Thyroid gland (tissue), 4 donors: ENCODE results near the gene PTK7. TPM values are rescaled to one million over a fixed set of nuclear protein-coding genes. Genes with fewer than 3 reads are reported as not detected.

Experiments
- DNase-seq, 2 donors: peaks; one replicate each; pipeline ENCODE4 v3.0.0-alpha.2; 2019
- H3K27ac ChIP-seq, 3 donors: fragments of 200-600 bp; sonication (generic); 1 replicate in 2 of 3; 2 replicates in 1 of 3; pipeline ENCODE4 v1.5.1; 2016 to 2019; ENCODE audit warnings: mild to moderate bottlenecking in 1 of 3, moderate library complexity in 1 of 3
- H3K27me3 ChIP-seq: fragments of 200-600 bp; sonication (generic); one replicate; pipeline ENCODE4 v1.5.1; 2019
- H3K36me3 ChIP-seq, 2 donors: fragments of 200-600 bp; sonication (generic); one replicate each; pipeline ENCODE4 v1.5.1; 2016 to 2019
- H3K4me1 ChIP-seq, 2 donors: fragments of 200-600 bp; sonication (generic); one replicate each; pipeline ENCODE4 v1.5.1; 2017 to 2019
- H3K4me3 ChIP-seq, 3 donors: fragments of 200-600 bp; sonication (generic); replicated peaks in 1 of 3; 1 replicate in 2 of 3; 2 replicates in 1 of 3; pipeline ENCODE4 v1.5.1; 2016; ENCODE audit warnings: mild to moderate bottlenecking in 1 of 3
- H3K9me3 ChIP-seq: fragments of 200-600 bp; sonication (generic); one replicate; pipeline ENCODE4 v1.5.1; 2017
- POLR2A ChIP-seq, 2 donors: fragments of 450-650 bp; IDR thresholded peaks; one replicate each; pipeline ENCODE4 v1.6.1; 2017; ENCODE audit warnings: antibody characterized with exemption in 2 of 2, mild to moderate bottlenecking in 2 of 2, moderate library complexity in 1 of 2
- WGBS, 2 donors: methylation state at CpG; one replicate each; pipeline ENCODE4 v1.1.5; 2017; 5-methylcytosine and 5-hydroxymethylcytosine counted together
- intact Hi-C: fragments of 100-400 bp; cut with DNase I; formaldehyde crosslinking; loops from one replicate; pipeline ENCODE4 v1.15.1; 2023
- total RNA-seq, 4 donors: library from RNA; depleted of rRNA; stranded (reverse); fragments of >200 nt; gene quantifications; one replicate each; pipeline ENCODE4 v1.2.3, GENCODE V29; 2016
- TF ChIP-seq, protein P1 (sequence below), 6 experiments: fragments of 200-600 bp in 3 of 6; fragments of 450-650 bp in 3 of 6; sonication (generic) in 3 of 6; IDR thresholded peaks; one replicate each; pipeline ENCODE4 v1.5.1; 2016 to 2019; ENCODE audit warnings: antibody characterized with exemption in 6 of 6, mild to moderate bottlenecking in 2 of 6, inconsistent platforms in 1 of 6, moderate library complexity in 1 of 6

PTK7 gene
- total RNA-seq, 4 donors from 2014 or later: 43.8 to 58.9 (median 55.0) TPM

DNA sequence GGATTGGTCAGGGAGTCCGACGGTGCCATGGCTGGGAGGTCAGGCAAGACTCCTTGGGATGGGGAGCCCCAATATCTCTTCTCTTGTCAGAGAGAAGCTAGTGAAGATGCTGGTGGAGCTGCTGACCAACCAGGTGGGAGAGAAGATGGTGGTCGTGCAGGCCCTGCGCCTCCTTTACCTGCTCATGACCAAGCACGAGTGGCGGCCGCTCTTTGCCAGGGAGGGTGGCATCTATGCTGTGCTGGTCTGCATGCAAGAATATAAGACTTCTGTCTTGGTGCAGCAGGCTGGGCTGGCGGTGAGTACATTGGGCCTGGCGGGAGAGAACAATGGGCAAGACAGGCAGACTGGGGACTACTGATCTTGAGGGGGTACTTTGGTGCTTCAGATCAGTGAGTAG is 116.8 kb downstream of the PTK7 start:
- Histone ChIP-seq H3K4me1 (no peaks in the 10 kb centered on the region), H3K27ac (no peak overlapping the region), H3K36me3 (peaks cover 25 to 35% of the 10 kb centered on the region in 2 donors), H3K9me3 (no peaks in the 10 kb centered on the region), H3K27me3 (no peaks in the 10 kb centered on the region), H3K4me3 (no peak overlapping the region)
- intact Hi-C loops: no loop called here
- 95% methylated on average over 9 of the region's 9 CpGs for WGBS, 2 donors
- no peak for DNase-seq
- TF ChIP-seq, protein P1, sequence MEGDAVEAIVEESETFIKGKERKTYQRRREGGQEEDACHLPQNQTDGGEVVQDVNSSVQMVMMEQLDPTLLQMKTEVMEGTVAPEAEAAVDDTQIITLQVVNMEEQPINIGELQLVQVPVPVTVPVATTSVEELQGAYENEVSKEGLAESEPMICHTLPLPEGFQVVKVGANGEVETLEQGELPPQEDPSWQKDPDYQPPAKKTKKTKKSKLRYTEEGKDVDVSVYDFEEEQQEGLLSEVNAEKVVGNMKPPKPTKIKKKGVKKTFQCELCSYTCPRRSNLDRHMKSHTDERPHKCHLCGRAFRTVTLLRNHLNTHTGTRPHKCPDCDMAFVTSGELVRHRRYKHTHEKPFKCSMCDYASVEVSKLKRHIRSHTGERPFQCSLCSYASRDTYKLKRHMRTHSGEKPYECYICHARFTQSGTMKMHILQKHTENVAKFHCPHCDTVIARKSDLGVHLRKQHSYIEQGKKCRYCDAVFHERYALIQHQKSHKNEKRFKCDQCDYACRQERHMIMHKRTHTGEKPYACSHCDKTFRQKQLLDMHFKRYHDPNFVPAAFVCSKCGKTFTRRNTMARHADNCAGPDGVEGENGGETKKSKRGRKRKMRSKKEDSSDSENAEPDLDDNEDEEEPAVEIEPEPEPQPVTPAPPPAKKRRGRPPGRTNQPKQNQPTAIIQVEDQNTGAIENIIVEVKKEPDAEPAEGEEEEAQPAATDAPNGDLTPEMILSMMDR (IDR thresholded peaks at IDR 0.05): no peak

DNA sequence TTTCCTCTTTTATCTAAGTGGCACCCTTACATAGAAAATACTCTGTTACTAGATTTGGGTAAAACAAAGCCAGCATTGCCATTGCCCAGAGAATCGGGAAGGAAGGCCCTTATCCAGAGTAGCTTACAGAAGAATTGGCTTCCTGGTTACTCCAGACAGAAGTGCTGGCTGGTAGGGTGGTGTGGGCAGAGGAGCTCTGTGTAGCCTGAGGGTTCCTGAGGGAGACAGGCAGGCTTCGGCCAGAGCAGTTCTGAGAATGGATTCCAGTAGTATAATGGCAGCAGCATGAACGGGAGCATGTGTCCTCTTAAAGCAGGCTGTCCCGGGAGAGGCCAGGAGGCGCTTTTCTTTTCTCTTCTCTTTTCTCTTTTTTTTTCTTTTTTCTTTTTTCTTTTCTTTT is 117.8 kb downstream of the PTK7 start:
- no peaks in the 10 kb centered on the region for H3K27me3 ChIP-seq
- H3K36me3 ChIP-seq: peaks cover 26 to 27% of the 10 kb centered on the region in 2 donors
- no peaks in the 10 kb centered on the region for H3K4me1 ChIP-seq
- H3K9me3 ChIP-seq: no peaks in the 10 kb centered on the region
- H3K27ac ChIP-seq: no peak overlapping the region
- 87 to 93% methylated on average over 5 of the region's 5 CpGs for WGBS, 2 donors
- H3K4me3 ChIP-seq: no peak overlapping the region
- intact Hi-C loops: no loop called here
- TF ChIP-seq, protein P1 (IDR thresholded peaks at IDR 0.05): no peak
- no peak for TF ChIP-seq POLR2A (IDR thresholded peaks at IDR 0.05)
- DNase-seq: no peak

DNA sequence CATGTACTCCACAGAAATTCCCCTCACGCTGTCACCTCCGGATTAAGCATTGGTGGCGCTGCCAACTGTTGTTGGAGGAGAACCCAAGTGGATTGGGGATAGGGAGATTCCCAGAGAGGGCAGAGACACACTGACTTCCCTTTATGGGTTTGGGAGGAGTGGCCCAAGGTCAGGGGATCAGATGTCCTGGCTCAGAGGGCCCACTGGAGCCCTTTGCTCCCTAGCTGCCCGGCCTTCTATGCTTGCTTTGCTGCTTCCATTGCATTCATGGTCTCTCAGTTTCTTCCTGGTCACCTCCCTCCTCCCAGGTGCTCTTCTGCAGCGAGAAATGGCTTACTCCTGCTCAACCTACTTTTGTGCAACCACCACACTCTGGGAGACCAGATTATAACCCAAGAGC is 120.2 kb downstream of the PTK7 start:
- intact Hi-C loops: no loop called here
- Histone ChIP-seq H3K4me3 (no peak overlapping the region), H3K36me3 (peaks cover 34 to 40% of the 10 kb centered on the region in 2 donors), H3K9me3 (no peaks in the 10 kb centered on the region), H3K27me3 (no peaks in the 10 kb centered on the region), H3K4me1 (no peaks in the 10 kb centered on the region), H3K27ac (no peak overlapping the region)
- no peak for DNase-seq
- WGBS, 2 donors: 81 to 96% methylated on average over 5 of the region's 5 CpGs
- TF ChIP-seq, protein P1 (IDR thresholded peaks at IDR 0.05): no peak
- TF ChIP-seq POLR2A (IDR thresholded peaks at IDR 0.05): no peak

DNA sequence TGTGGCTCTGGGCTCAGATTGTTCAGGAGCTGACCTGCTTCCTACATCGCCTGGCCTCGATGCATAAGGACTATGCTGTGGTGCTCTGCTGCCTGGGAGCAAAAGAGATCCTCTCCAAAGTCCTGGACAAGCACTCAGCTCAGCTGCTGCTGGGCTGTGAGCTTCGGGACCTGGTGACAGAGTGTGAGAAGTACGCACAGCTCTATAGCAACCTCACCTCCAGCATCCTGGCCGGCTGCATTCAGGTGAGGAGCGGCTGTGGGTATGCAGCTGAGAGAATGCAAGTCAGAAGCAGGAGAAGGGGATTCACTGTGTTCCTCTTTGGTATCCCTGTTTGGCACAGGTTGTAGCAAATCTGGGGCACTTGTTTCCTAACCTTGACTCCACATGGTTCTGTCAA is 123.8 kb downstream of the PTK7 start:
- Histone ChIP-seq H3K4me3 (no peak overlapping the region), H3K4me1 (no peaks in the 10 kb centered on the region), H3K27me3 (no peaks in the 10 kb centered on the region), H3K9me3 (no peaks in the 10 kb centered on the region), H3K36me3 (peaks cover 32 to 43% of the 10 kb centered on the region in 2 donors), H3K27ac (no peak overlapping the region)
- intact Hi-C loops: no loop called here
- DNase-seq: no peak
- 81 to 85% methylated on average over 6 of the region's 6 CpGs for WGBS, 2 donors
- TF ChIP-seq, protein P1 (IDR thresholded peaks at IDR 0.05): no peak
- TF ChIP-seq POLR2A (IDR thresholded peaks at IDR 0.05): no peak

DNA sequence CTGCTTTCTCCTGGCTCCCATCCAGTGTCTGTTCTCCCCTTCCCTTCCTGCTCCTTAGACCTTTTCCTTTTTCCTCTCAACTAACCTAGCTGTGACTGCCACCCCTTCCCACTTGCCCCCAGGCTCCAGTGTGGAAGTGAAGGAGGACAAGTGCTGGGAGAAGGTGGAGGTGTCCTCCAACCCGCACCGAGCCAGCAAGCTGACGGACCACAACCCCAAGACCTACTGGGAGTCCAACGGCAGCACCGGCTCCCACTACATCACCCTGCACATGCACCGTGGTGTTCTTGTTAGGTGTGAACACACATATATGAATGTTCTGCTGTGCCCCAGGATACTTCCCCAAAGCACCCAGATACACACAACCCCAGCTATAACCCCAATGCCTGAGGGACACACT is 124.4 kb downstream of the PTK7 start:
- TF ChIP-seq, protein P1 (IDR thresholded peaks at IDR 0.05): no peak
- no peak for TF ChIP-seq POLR2A (IDR thresholded peaks at IDR 0.05)
- H3K4me3 ChIP-seq: no peak overlapping the region
- intact Hi-C loops: no loop called here
- H3K4me1 ChIP-seq: no peaks in the 10 kb centered on the region
- no peak for DNase-seq
- 94 to 98% methylated on average over 6 of the region's 6 CpGs for WGBS, 2 donors
- H3K9me3 ChIP-seq: no peaks in the 10 kb centered on the region
- H3K36me3 ChIP-seq: peaks cover 33 to 40% of the 10 kb centered on the region in 2 donors
- no peak overlapping the region for H3K27ac ChIP-seq
- no peaks in the 10 kb centered on the region for H3K27me3 ChIP-seq
